ENCODE results near the gene NVL. TPM values are rescaled to one million over a fixed set of nuclear protein-coding genes. Genes with fewer than 3 reads are reported as not detected.

The NVL gene
- polyA plus RNA-seq, 1 experiment: 13.2 TPM

GRCh38 chr1:224237119-224237881 is 92.7 kb downstream of the NVL start:
- H3K36me3 ChIP-seq (ENCODE audit: control insufficient read depth, insufficient read depth, low read length): peaks cover 3% of the 10 kb centered on the region; the same call in 1 of the 2 replicates
- CTCF ChIA-PET: no interaction called here
- no peak for DNase-seq (ENCODE audit: low read depth)
- POLR2A ChIA-PET: no interaction called here
- no peak for TF ChIP-seq CTCF (IDR thresholded peaks at IDR 0.05; ENCODE audit: insufficient read depth, low read depth, low read length)
- H3K27me3 ChIP-seq (ENCODE audit: control insufficient read depth, insufficient read depth, low read length): no peaks in the 10 kb centered on the region
- no peak overlapping the region for H3K4me3 ChIP-seq (ENCODE audit: low read depth, low read length)

- H3K4me3 ChIP-seq (ENCODE audit: low read depth, low read length): no peak overlapping the region
- CTCF ChIA-PET: interaction anchor here (0.6 to 0.7 kb wide), 3 partner anchors 13 to 943 kb away, joined by 3 to 5 read pairs (median 4); no protein-coding TSS in a partner anchor
- POLR2A ChIA-PET: no interaction called here
- peaks cover 3% of the 10 kb centered on the region; the same call in 1 of the 2 replicates for H3K36me3 ChIP-seq (ENCODE audit: control insufficient read depth, insufficient read depth, low read length)
- no peak for DNase-seq (ENCODE audit: low read depth)
- no peaks in the 10 kb centered on the region for H3K27me3 ChIP-seq (ENCODE audit: control insufficient read depth, insufficient read depth, low read length)
- no peak for TF ChIP-seq CTCF (IDR thresholded peaks at IDR 0.05; ENCODE audit: insufficient read depth, low read depth, low read length)
Observed at GRCh38 chr1:224235813-224236493, 94.0 kb downstream of the NVL start.

GRCh38 chr1:224234017-224234416 is 96.0 kb downstream of the NVL start:
- ChIA-PET POLR2A (no interaction called here), CTCF (interaction anchor here (0.7 kb wide), 1 partner anchor 69 kb away, joined by 3 read pairs; no protein-coding TSS in a partner anchor)
- Histone ChIP-seq H3K4me3 (ENCODE audit: low read depth, low read length) (no peak overlapping the region), H3K27me3 (ENCODE audit: control insufficient read depth, insufficient read depth, low read length) (no peaks in the 10 kb centered on the region), H3K36me3 (ENCODE audit: control insufficient read depth, insufficient read depth, low read length) (peaks cover 3% of the 10 kb centered on the region; the same call in 1 of the 2 replicates)
- DNase-seq (ENCODE audit: low read depth): no peak
- no peak for TF ChIP-seq CTCF (IDR thresholded peaks at IDR 0.05; ENCODE audit: insufficient read depth, low read depth, low read length)

GRCh38 chr1:224226849-224227502 is 103.0 kb downstream of the NVL start:
- H3K4me3 ChIP-seq (ENCODE audit: low read depth, low read length): no peak overlapping the region
- ChIA-PET POLR2A (no interaction called here), CTCF (interaction anchor here (1.4 kb wide), 1 partner anchor 8 kb away, joined by 6 read pairs; no protein-coding TSS in a partner anchor)
- TF ChIP-seq CTCF (IDR thresholded peaks at IDR 0.05; ENCODE audit: insufficient read depth, low read depth, low read length): no peak
- no peak for DNase-seq (ENCODE audit: low read depth)
- peaks cover 1% of the 10 kb centered on the region for H3K36me3 ChIP-seq (ENCODE audit: control insufficient read depth, insufficient read depth, low read length)
- no peaks in the 10 kb centered on the region for H3K27me3 ChIP-seq (ENCODE audit: control insufficient read depth, insufficient read depth, low read length)
